H1 (cell line): ENCODE data around the gene MED17. TPM values are rescaled to one million over a fixed set of nuclear protein-coding genes. Genes with fewer than 3 reads are reported as not detected.
A peak's percentile ranks its signal among the peaks of the same experiment; 100 is the strongest.

ENCODE experiments used
- CTCF ChIA-PET: fragments of 300-600 bp; sonication (Branson Sonifier 250); formaldehyde crosslinking; loops from one replicate; lab custom pipeline; 2021; ENCODE audit not compliant: partially characterized antibody; lab: Charles Lee
- POLR2A ChIA-PET: fragments of 300-600 bp; sonication (Branson Sonifier 250); formaldehyde crosslinking; loops from one replicate; lab custom pipeline; 2021; ENCODE audit warnings: inconsistent platforms; ENCODE audit not compliant: partially characterized antibody; lab: Charles Lee
- DNase-seq, 2 experiments: peaks; one replicate each; pipeline versions ENCODE4 v3.0.0 to v3.0.0-alpha.2; 2010 to 2022; ENCODE audit warnings: low spot score in 2 of 2, low read depth in 1 of 2, mixed read lengths in 1 of 2
- FAIRE-seq: peaks from 2 replicates; lab custom pipeline; 2011; peaks lifted over from hg19 to GRCh38; lab: Jason Lieb, UNC
- H2AFZ ChIP-seq: 2 replicates; pipeline ENCODE4 v1.8.1; 2012; ENCODE audit warnings: low read length, inconsistent platforms
- H2AK5ac ChIP-seq: 2 replicates; pipeline ENCODE4 v1.6.1; 2013; ENCODE audit warnings: low read depth, low read length
- H2BK120ac ChIP-seq: replicated peaks from 2 replicates; pipeline ENCODE3; 2013; ENCODE audit warnings: low read depth, low read length, inconsistent platforms
- H2BK12ac ChIP-seq: 2 replicates; pipeline ENCODE4 v1.6.1; 2013; ENCODE audit warnings: low read depth, low read length
- H2BK15ac ChIP-seq: 2 replicates; pipeline ENCODE4 v1.6.1; 2013; ENCODE audit warnings: low read length
- H2BK20ac ChIP-seq: 2 replicates; pipeline ENCODE4 v1.6.1; 2013; ENCODE audit warnings: low read length
- H2BK5ac ChIP-seq: 2 replicates; pipeline ENCODE4 v1.6.1; 2013; ENCODE audit warnings: low read depth, low read length
- H3K14ac ChIP-seq: 2 replicates; pipeline ENCODE4 v1.6.1; 2013; ENCODE audit warnings: inconsistent platforms; ENCODE audit not compliant: insufficient read length
- H3K18ac ChIP-seq: 2 replicates; pipeline ENCODE4 v1.6.1; 2013; ENCODE audit warnings: low read length; ENCODE audit errors: extremely low read depth
- H3K23ac ChIP-seq: 2 replicates; pipeline ENCODE4 v1.6.1; 2013; ENCODE audit warnings: inconsistent platforms; ENCODE audit not compliant: insufficient read length
- H3K23me2 ChIP-seq: 2 replicates; pipeline ENCODE4 v1.6.1; 2013; ENCODE audit warnings: low read depth, low read length
- H3K27ac ChIP-seq: 2 replicates; pipeline ENCODE4 v1.6.1; 2011; ENCODE audit warnings: low read depth, low read length, inconsistent platforms
- H3K27me3 ChIP-seq, 4 experiments: replicated peaks in 1 of 4; 1 replicate in 1 of 4; 2 replicates in 3 of 4; pipeline versions ENCODE4 v1.6.1 to v1.8.1; 2011 to 2013; ENCODE audit warnings: low read length in 3 of 4, mild to moderate bottlenecking in 3 of 4, inconsistent platforms in 2 of 4, mixed read lengths in 2 of 4, moderate library complexity in 1 of 4; ENCODE audit not compliant: control insufficient read depth in 3 of 4, insufficient read depth in 3 of 4; ENCODE audit errors: extremely low read depth in 1 of 4
- H3K36me3 ChIP-seq, 4 experiments: 2 replicates each; pipeline versions ENCODE4 v1.6.1 to v1.8.1; 2011 to 2013; ENCODE audit warnings: mild to moderate bottlenecking in 4 of 4, low read length in 3 of 4, moderate library complexity in 2 of 4, control low read depth in 1 of 4, inconsistent platforms in 1 of 4; ENCODE audit not compliant: insufficient read depth in 4 of 4, control insufficient read depth in 2 of 4
- H3K4ac ChIP-seq: replicated peaks from 2 replicates; pipeline ENCODE3; 2013; ENCODE audit warnings: low read length, low read depth, mixed read lengths, inconsistent platforms; ENCODE audit not compliant: insufficient read length
- H3K4me1 ChIP-seq, 4 experiments: replicated peaks in 1 of 4; 1 replicate in 1 of 4; 2 replicates in 3 of 4; pipeline versions ENCODE4 v1.6.1 to v1.8.1; 2011 to 2013; ENCODE audit warnings: low read length in 3 of 4, inconsistent platforms in 2 of 4, mixed read lengths in 1 of 4; ENCODE audit not compliant: insufficient read depth in 4 of 4, control insufficient read depth in 3 of 4
- H3K4me2 ChIP-seq, 2 experiments: 2 replicates each; pipeline versions ENCODE4 v1.6.1 to v1.8.1; 2011 to 2013; ENCODE audit warnings: low read depth in 2 of 2, low read length in 2 of 2, control low read depth in 1 of 2, inconsistent platforms in 1 of 2, mild to moderate bottlenecking in 1 of 2; ENCODE audit not compliant: insufficient read depth in 1 of 2
- H3K4me3 ChIP-seq, 4 experiments: fragments of 200-600, 300-600 bp in 1 of 4; sonication (generic), shearing (Covaris generic), sonication (Bioruptor Twin) in 1 of 4; 2 replicates each; pipeline versions ENCODE4 v1.5.1 to v1.8.1; 2011 to 2016; ENCODE audit warnings: low read length in 4 of 4, low read depth in 3 of 4, control low read depth in 2 of 4, inconsistent platforms in 2 of 4, mild to moderate bottlenecking in 2 of 4, mixed read lengths in 1 of 4, moderate library complexity in 1 of 4; ENCODE audit not compliant: insufficient read depth in 2 of 4; ENCODE audit errors: extremely low read depth in 1 of 4
- H3K56ac ChIP-seq: replicated peaks from 2 replicates; pipeline ENCODE3; 2013; ENCODE audit warnings: low read depth, mild to moderate bottlenecking, mixed read lengths, low read length, inconsistent platforms; ENCODE audit not compliant: insufficient read length
- H3K79me1 ChIP-seq: 2 replicates; pipeline ENCODE4 v1.6.1; 2013; ENCODE audit warnings: low read depth, low read length, control low read depth
- H3K79me2 ChIP-seq, 2 experiments: 2 replicates each; pipeline versions ENCODE4 v1.6.1 to v1.8.1; 2012 to 2013; ENCODE audit warnings: low read length in 2 of 2, mild to moderate bottlenecking in 2 of 2, inconsistent platforms in 1 of 2; ENCODE audit not compliant: insufficient read depth in 2 of 2, control insufficient read depth in 1 of 2
- H3K9ac ChIP-seq, 4 experiments: replicated peaks in 1 of 4; 1 replicate in 1 of 4; 2 replicates in 3 of 4; pipeline versions ENCODE4 v1.6.1 to v1.8.1; 2011 to 2013; ENCODE audit warnings: low read depth in 3 of 4, low read length in 3 of 4, control low read depth in 2 of 4, mild to moderate bottlenecking in 2 of 4, moderate library complexity in 2 of 4, inconsistent platforms in 1 of 4; ENCODE audit errors: extremely low read depth in 1 of 4
- H3K9me3 ChIP-seq, 2 experiments: 2 replicates each; pipeline versions ENCODE4 v1.6.1 to v1.8.1; 2012 to 2013; ENCODE audit warnings: mild to moderate bottlenecking in 2 of 2, moderate library complexity in 2 of 2, control low read depth in 1 of 2, inconsistent platforms in 1 of 2, low read depth in 1 of 2, low read length in 1 of 2, mixed read lengths in 1 of 2; ENCODE audit not compliant: insufficient read depth in 2 of 2
- H4K20me1 ChIP-seq, 2 experiments: replicated peaks in 1 of 2; 2 replicates each; pipeline versions ENCODE3 to v1.8.1; 2011 to 2013; ENCODE audit warnings: inconsistent platforms in 2 of 2, low read length in 2 of 2, mild to moderate bottlenecking in 1 of 2; ENCODE audit not compliant: insufficient read depth in 2 of 2, control insufficient read depth in 1 of 2
- H4K5ac ChIP-seq: 2 replicates; pipeline ENCODE4 v1.6.1; 2013; ENCODE audit warnings: low read length, low read depth, mixed read lengths, inconsistent platforms; ENCODE audit not compliant: insufficient read length
- H4K8ac ChIP-seq: 2 replicates; pipeline ENCODE4 v1.8.0; 2013; ENCODE audit warnings: mild to moderate bottlenecking, moderate library complexity, low read length, inconsistent platforms; ENCODE audit not compliant: insufficient read depth; ENCODE audit errors: extremely low read depth
- H4K91ac ChIP-seq: replicated peaks from 2 replicates; pipeline ENCODE3; 2013; ENCODE audit warnings: low read length, mixed read lengths, inconsistent platforms; ENCODE audit not compliant: insufficient read length
- ATF3 ChIP-seq: IDR thresholded peaks from 2 replicates; pipeline ENCODE4 v1.6.1; 2011; ENCODE audit warnings: low read depth, mild to moderate bottlenecking, low read length; ENCODE audit not compliant: insufficient read depth
- TEAD4 ChIP-seq: IDR thresholded peaks from 2 replicates; pipeline ENCODE4 v1.6.1; 2012; ENCODE audit warnings: low read depth, low read length, inconsistent platforms, mixed read lengths
- WGBS, 2 experiments: shearing (Covaris generic) in 1 of 2; methylation state at CpG; one replicate each; pipeline versions ENCODE4 v1.1.6 to v1.1.7; 2013 to 2015; ENCODE audit warnings: low lambda C conversion rate in 2 of 2, mixed read lengths in 2 of 2, inconsistent platforms in 1 of 2, low coverage in 1 of 2, missing lambda C conversion rate in 1 of 2; ENCODE audit not compliant: insufficient replicate concordance in 2 of 2, insufficient coverage in 1 of 2, insufficient read length in 1 of 2; ENCODE audit errors: extremely low coverage in 1 of 2, missing lambda C conversion rate in 1 of 2; 5-methylcytosine and 5-hydroxymethylcytosine counted together
- polyA plus RNA-seq, 7 experiments: library from polyadenylated mRNA; depleted of rRNA in 3 of 7; stranded (reverse) in 5 of 7; unstranded in 2 of 7; fragments of >200 nt in 5 of 7; fragments of 200-250 nt in 2 of 7; gene quantifications; 1 replicate in 5 of 7; 2 replicates in 1 of 7; 4 replicates in 1 of 7; pipeline versions ENCODE4 v1.2.1 to v1.2.3, GENCODE V29; 2011 to 2013; ENCODE audit warnings: missing spikeins in 2 of 7, mixed read lengths in 2 of 7
- total RNA-seq: library from RNA; stranded (reverse); fragmentation: NEBNext Ultra II Directional; extraction: Animal tissue kit (Norgen Biotek cat#: 25700); gene quantifications from 2 replicates; pipeline ENCODE4 v1.2.1, GENCODE V29; 2021

MED17 gene
- total and polyA plus RNA-seq, 2 of the 8 experiments (the other 6 are each of a cell fraction or from before 2014, with no cell fraction given), result 8.8 to 33.7 TPM

GRCh38 chr11:93819966-93820695 lies 36.0 kb downstream of the MED17 start:
- Histone ChIP-seq H3K4me2 (no peak overlapping the region), H2BK12ac (no peak overlapping the region; the same call in 1 of the 2 replicates), H3K27me3 (no peaks in the 10 kb centered on the region), H4K5ac (no peak overlapping the region), H3K4ac (no peak overlapping the region), H2AK5ac (no peak overlapping the region), H2BK15ac (no peak overlapping the region), H3K56ac (no peak overlapping the region), H3K4me3 (no peak overlapping the region), H3K23me2 (no peaks in the 10 kb centered on the region), H4K20me1 (no peaks in the 10 kb centered on the region), H3K27ac (no peak overlapping the region), H3K9ac (no peak overlapping the region), H2BK20ac (no peak overlapping the region; the same call in 1 of the 2 replicates), H3K18ac (no peak overlapping the region; the same call in 1 of the 2 replicates), H3K4me1 (peaks cover 3 to 15% (median 6%) of the 10 kb centered on the region in 4 experiments), H2BK120ac (no peak overlapping the region), H4K91ac (no peak overlapping the region), H2AFZ (no peak overlapping the region), H3K23ac (no peak overlapping the region), H3K9me3 (no peaks in the 10 kb centered on the region), H3K79me1 (no peaks in the 10 kb centered on the region), H3K36me3 (peaks cover 0 to 8% (median 3%) of the 10 kb centered on the region in 4 experiments; a peak in 2 of 8 replicates), H3K14ac (no peak overlapping the region), H4K8ac (no peak overlapping the region), H2BK5ac (peak overlapping the region; percentile 27; the same call in 1 of the 2 replicates), H3K79me2 (no peaks in the 10 kb centered on the region)
- DNase-seq (no peak), FAIRE-seq (no peak)
- ChIA-PET POLR2A (interaction anchor here (0.9 to 2.4 kb wide), 9 partner anchors 9 to 103 kb away, joined by 3 to 10 read pairs (median 4); partner anchors contain the start of genes C11orf54, MED17, TAF1D and VSTM5), CTCF (interaction anchor here (1.2 to 1.9 kb wide), 3 partner anchors 11 to 75 kb away, joined by 3 to 7 read pairs (median 6); no protein-coding TSS in a partner anchor)
- peak; percentile 44 for TF ChIP-seq TEAD4
- TF ChIP-seq ATF3, result no peak
- 82% methylated on average over 8 of the region's 8 CpGs; no CpG with 5 or more reads in 1 of the 2 experiments for WGBS, 2 experiments
